Body of pancreas (tissue), 4 donors: ENCODE results near the gene TAOK3.

Experiments
- POLR2A ChIP-seq, 3 donors: fragments of 450-650 bp; IDR thresholded peaks; one replicate each; pipeline ENCODE4 v1.6.1; 2016; ENCODE audit warnings: antibody characterized with exemption in 3 of 3, mild to moderate bottlenecking in 2 of 3
- TF ChIP-seq, protein P1 (sequence below), 7 experiments: fragments of 450-650 bp in 4 of 7; fragments of 200-600 bp in 3 of 7; sonication (generic) in 3 of 7; IDR thresholded peaks; one replicate each; pipeline ENCODE4 v1.5.1; 2016 to 2019; ENCODE audit warnings: antibody characterized with exemption in 7 of 7

DNA sequence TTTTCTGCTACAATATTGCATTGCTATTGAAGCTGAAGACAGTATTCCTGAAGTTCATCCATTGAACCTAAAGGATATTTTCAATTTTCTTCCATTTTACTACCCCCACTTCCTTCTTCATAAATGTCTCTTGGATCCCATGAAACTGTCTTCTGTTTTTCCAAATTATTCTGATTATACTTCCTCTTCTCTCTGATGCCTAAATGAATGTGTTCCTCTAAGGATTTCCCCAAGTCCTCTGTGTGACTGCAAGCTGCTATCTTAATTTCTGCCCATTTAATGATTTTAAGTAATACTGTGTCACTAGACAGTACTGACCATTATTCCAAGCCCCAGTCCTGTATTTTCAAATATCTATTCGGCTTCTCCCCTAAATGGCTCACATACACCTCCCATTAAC lies 102.9 kb downstream of the TAOK3 start:
- TF ChIP-seq, protein P1, sequence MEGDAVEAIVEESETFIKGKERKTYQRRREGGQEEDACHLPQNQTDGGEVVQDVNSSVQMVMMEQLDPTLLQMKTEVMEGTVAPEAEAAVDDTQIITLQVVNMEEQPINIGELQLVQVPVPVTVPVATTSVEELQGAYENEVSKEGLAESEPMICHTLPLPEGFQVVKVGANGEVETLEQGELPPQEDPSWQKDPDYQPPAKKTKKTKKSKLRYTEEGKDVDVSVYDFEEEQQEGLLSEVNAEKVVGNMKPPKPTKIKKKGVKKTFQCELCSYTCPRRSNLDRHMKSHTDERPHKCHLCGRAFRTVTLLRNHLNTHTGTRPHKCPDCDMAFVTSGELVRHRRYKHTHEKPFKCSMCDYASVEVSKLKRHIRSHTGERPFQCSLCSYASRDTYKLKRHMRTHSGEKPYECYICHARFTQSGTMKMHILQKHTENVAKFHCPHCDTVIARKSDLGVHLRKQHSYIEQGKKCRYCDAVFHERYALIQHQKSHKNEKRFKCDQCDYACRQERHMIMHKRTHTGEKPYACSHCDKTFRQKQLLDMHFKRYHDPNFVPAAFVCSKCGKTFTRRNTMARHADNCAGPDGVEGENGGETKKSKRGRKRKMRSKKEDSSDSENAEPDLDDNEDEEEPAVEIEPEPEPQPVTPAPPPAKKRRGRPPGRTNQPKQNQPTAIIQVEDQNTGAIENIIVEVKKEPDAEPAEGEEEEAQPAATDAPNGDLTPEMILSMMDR (IDR thresholded peaks at IDR 0.05) = no peak
- no peak for TF ChIP-seq POLR2A (IDR thresholded peaks at IDR 0.05)
